ENCODE measurements around the gene FLYWCH1. TPM values are rescaled to one million over a fixed set of nuclear protein-coding genes. Genes with fewer than 3 reads are reported as not detected.
A peak's percentile ranks its signal among the peaks of the same experiment; 100 is the strongest.

The FLYWCH1 gene
- total RNA-seq, 1 experiment from 2014 or later, result 23.3 TPM

GRCh38 chr16:2866431-2866830, 45.3 kb upstream of the FLYWCH1 start:
- POLR2A ChIA-PET, result no interaction called here
- no peak overlapping the region for H3K27ac Mint-ChIP-seq (ENCODE audit: unreplicated experiment)
- H3K27me3 Mint-ChIP-seq (ENCODE audit: insufficient read depth, unreplicated experiment), result peaks cover 3% of the 10 kb centered on the region
- CTCF ChIA-PET, result no interaction called here
- H3K9me3 ChIP-seq, result no peaks in the 10 kb centered on the region
- BruUV-seq (replicated peaks), result no TSS peak
- no peak overlapping the region for H3K4me3 Mint-ChIP-seq (ENCODE audit: unreplicated experiment)
- DNase-seq, result no peak
- no peaks in the 10 kb centered on the region for H3K27me3 ChIP-seq (replicated peaks; ENCODE audit: control insufficient read depth, insufficient read depth, low read length)
- no peaks in the 10 kb centered on the region for H3K4me1 Mint-ChIP-seq (ENCODE audit: low read depth, unreplicated experiment)
- H3K36me3 Mint-ChIP-seq (ENCODE audit: insufficient read depth, unreplicated experiment), result no peaks in the 10 kb centered on the region
- H3K4me3 ChIP-seq (ENCODE audit: low read depth, low read length), result no peak overlapping the region
- H3K36me3 ChIP-seq (ENCODE audit: control insufficient read depth, insufficient read depth, low read length), result no peaks in the 10 kb centered on the region
- TF ChIP-seq, protein P1, sequence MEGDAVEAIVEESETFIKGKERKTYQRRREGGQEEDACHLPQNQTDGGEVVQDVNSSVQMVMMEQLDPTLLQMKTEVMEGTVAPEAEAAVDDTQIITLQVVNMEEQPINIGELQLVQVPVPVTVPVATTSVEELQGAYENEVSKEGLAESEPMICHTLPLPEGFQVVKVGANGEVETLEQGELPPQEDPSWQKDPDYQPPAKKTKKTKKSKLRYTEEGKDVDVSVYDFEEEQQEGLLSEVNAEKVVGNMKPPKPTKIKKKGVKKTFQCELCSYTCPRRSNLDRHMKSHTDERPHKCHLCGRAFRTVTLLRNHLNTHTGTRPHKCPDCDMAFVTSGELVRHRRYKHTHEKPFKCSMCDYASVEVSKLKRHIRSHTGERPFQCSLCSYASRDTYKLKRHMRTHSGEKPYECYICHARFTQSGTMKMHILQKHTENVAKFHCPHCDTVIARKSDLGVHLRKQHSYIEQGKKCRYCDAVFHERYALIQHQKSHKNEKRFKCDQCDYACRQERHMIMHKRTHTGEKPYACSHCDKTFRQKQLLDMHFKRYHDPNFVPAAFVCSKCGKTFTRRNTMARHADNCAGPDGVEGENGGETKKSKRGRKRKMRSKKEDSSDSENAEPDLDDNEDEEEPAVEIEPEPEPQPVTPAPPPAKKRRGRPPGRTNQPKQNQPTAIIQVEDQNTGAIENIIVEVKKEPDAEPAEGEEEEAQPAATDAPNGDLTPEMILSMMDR (IDR thresholded peaks at IDR 0.05; ENCODE audit: insufficient read depth in 1 of 2, low read depth in 1 of 2, low read length in 1 of 2, severe bottlenecking in 1 of 2, unreplicated experiment in 1 of 2), result no peak
- intact Hi-C loops (cut with micrococcal nuclease; ENCODE audit: unreplicated experiment), result no loop called here
- H3K9me3 Mint-ChIP-seq (ENCODE audit: unreplicated experiment), result no peaks in the 10 kb centered on the region
- no peaks in the 10 kb centered on the region for H3K4me1 ChIP-seq

- no peaks in the 10 kb centered on the region for H3K9me3 ChIP-seq
- peaks cover 3% of the 10 kb centered on the region for H3K27me3 Mint-ChIP-seq (ENCODE audit: insufficient read depth, unreplicated experiment)
- TF ChIP-seq, protein P1 (IDR thresholded peaks at IDR 0.05; ENCODE audit: insufficient read depth in 1 of 2, low read depth in 1 of 2, low read length in 1 of 2, severe bottlenecking in 1 of 2, unreplicated experiment in 1 of 2), result no peak
- H3K27ac Mint-ChIP-seq (ENCODE audit: unreplicated experiment), result peak overlapping the region; percentile 91
- ChIA-PET CTCF (interaction anchor here (0.7 to 2.0 kb wide), 11 partner anchors 9 to 161 kb away, joined by 3 to 35 read pairs (median 4); partner anchors contain the start of genes FLYWCH2 and PRSS22), POLR2A (interaction anchor here (0.5 to 1.7 kb wide), 5 partner anchors 15 to 155 kb away, joined by 4 to 7 read pairs (median 5); partner anchors contain the start of genes FLYWCH1, FLYWCH2 and SRRM2)
- DNase-seq, result no peak
- TSS peak; percentile 98 for BruUV-seq (replicated peaks)
- H3K36me3 Mint-ChIP-seq (ENCODE audit: insufficient read depth, unreplicated experiment), result no peaks in the 10 kb centered on the region
- no peaks in the 10 kb centered on the region for H3K4me1 Mint-ChIP-seq (ENCODE audit: low read depth, unreplicated experiment)
- peak overlapping the region; percentile 41 for H3K4me3 ChIP-seq (ENCODE audit: low read depth, low read length)
- H3K4me3 Mint-ChIP-seq (ENCODE audit: unreplicated experiment), result peak overlapping the region; percentile 90
- H3K36me3 ChIP-seq (ENCODE audit: control insufficient read depth, insufficient read depth, low read length), result no peaks in the 10 kb centered on the region
- no peaks in the 10 kb centered on the region for H3K27me3 ChIP-seq (replicated peaks; ENCODE audit: control insufficient read depth, insufficient read depth, low read length)
- H3K9me3 Mint-ChIP-seq (ENCODE audit: unreplicated experiment), result no peaks in the 10 kb centered on the region
- intact Hi-C loops (cut with micrococcal nuclease; ENCODE audit: unreplicated experiment), result no loop called here
- no peaks in the 10 kb centered on the region for H3K4me1 ChIP-seq
Observed at GRCh38 chr16:2867661-2867986, 44.1 kb upstream of the FLYWCH1 start.

DNA sequence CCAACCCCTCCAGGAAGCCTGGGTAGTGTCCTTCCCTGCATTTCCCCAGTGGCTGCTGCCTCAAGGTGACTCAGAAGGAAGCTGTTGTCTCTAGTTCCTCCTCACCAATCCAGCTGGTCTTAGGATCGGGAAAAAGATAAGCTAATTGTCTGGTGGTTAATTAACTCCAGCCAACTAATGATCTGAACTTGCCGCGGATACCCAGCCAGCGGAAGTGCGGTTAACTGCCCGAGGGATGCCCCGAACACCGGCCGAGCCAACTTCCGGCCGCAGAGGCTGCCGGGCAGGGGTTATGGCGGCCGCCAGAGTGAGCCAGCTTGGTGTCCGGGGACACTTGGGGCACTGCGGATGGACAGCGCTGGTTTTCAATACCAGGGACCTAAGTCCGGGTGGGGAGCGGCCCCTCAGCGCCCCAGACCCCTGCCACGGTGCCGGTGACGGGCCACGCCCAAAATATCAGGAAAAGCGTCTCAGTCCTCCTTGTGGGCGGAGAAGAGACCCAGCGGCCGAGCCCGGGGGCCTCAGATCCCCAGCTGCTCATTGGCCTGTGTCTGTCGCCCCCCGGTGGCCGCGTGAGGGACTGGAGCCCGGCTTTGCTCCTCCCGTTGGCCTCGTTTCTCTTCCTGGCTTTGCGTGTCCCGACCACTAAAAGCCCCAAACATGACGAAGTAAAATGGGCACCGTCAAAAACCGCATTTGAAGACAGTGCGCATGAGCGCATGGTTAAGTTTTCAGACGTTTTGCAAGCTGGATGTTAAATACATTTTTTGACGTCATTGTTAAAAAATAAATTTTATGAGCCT, 43.5 kb upstream of the FLYWCH1 start:
- peak overlapping the region; percentile 91 for H3K27ac Mint-ChIP-seq (ENCODE audit: unreplicated experiment)
- H3K4me1 Mint-ChIP-seq (ENCODE audit: low read depth, unreplicated experiment), result no peaks in the 10 kb centered on the region
- intact Hi-C loops (cut with micrococcal nuclease; ENCODE audit: unreplicated experiment), result loop anchor here (1.0 to 2.0 kb wide), 4 partner anchors 10 to 89 kb away; partner anchors contain the start of gene PRSS22
- Histone ChIP-seq H3K9me3 (no peaks in the 10 kb centered on the region), H3K27me3 (replicated peaks; ENCODE audit: control insufficient read depth, insufficient read depth, low read length) (no peaks in the 10 kb centered on the region), H3K4me1 (no peaks in the 10 kb centered on the region), H3K4me3 (ENCODE audit: low read depth, low read length) (peak overlapping the region; percentile 41), H3K36me3 (ENCODE audit: control insufficient read depth, insufficient read depth, low read length) (no peaks in the 10 kb centered on the region)
- peak overlapping the region; percentile 90 for H3K4me3 Mint-ChIP-seq (ENCODE audit: unreplicated experiment)
- H3K36me3 Mint-ChIP-seq (ENCODE audit: insufficient read depth, unreplicated experiment), result no peaks in the 10 kb centered on the region
- POLR2A ChIA-PET, result interaction anchor here (0.5 to 1.7 kb wide), 5 partner anchors 14 to 154 kb away, joined by 4 to 7 read pairs (median 5); partner anchors contain the start of genes FLYWCH1, FLYWCH2 and SRRM2
- CTCF ChIA-PET, result interaction anchor here (0.7 to 2.0 kb wide), 12 partner anchors 10 to 160 kb away, joined by 3 to 35 read pairs (median 4); partner anchors contain the start of genes FLYWCH2 and PRSS22
- TF ChIP-seq, protein P1 (IDR thresholded peaks at IDR 0.05; ENCODE audit: insufficient read depth in 1 of 2, low read depth in 1 of 2, low read length in 1 of 2, severe bottlenecking in 1 of 2, unreplicated experiment in 1 of 2), result peak; percentile 86 to 92
- BruUV-seq (replicated peaks), result TSS peak; percentile 99
- no peaks in the 10 kb centered on the region for H3K9me3 Mint-ChIP-seq (ENCODE audit: unreplicated experiment)
- peak; percentile 92 to 96 for DNase-seq
- H3K27me3 Mint-ChIP-seq (ENCODE audit: insufficient read depth, unreplicated experiment), result peaks cover 3% of the 10 kb centered on the region

Measured in Caco-2 (cell line).